DMS 273 (cell line): ENCODE measurements around the gene ZNF573.

Experiments used
- DNase-seq: peaks from one replicate; lab custom pipeline; 2025; ENCODE audit not compliant: unreplicated experiment; lab: John Stamatoyannopoulos, UW

Gene ZNF573

DNA sequence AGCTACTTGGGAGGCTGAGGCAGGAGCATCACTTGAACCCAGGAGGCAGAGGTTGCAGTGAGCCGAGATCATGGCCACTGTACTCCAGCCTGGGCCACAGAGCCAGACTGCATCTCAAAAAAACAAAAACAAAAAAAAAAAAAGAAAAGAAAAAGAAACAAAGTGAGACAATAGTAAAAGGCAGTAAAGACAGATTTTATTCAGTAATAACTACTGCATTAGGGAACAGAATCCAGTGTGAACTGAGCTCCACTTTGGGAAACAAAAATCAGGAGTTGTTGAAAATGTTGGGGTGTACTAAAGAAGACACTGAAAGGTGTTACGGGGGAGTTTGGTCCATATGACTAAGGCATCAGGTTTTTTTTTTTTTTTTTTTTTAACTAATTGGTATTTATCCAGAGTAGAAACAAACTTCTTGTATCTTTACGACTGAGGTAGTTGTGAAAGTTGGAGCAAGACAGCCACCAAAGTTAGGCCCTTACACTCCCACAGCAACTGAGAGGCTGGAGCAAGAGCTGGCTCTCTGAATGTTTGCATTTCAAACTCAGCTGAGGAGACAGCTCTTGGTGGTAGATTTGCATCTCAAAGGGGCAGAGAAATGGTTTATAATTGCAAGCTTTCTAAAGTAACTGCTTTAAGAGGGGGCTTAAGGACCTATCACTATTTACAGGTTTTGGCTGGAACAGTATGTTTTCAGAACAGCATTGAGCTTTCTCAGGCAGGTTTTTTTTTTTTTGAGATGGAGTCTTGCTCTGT lies 84.1 kb downstream of the ZNF573 start:
- no peak for DNase-seq

DNA sequence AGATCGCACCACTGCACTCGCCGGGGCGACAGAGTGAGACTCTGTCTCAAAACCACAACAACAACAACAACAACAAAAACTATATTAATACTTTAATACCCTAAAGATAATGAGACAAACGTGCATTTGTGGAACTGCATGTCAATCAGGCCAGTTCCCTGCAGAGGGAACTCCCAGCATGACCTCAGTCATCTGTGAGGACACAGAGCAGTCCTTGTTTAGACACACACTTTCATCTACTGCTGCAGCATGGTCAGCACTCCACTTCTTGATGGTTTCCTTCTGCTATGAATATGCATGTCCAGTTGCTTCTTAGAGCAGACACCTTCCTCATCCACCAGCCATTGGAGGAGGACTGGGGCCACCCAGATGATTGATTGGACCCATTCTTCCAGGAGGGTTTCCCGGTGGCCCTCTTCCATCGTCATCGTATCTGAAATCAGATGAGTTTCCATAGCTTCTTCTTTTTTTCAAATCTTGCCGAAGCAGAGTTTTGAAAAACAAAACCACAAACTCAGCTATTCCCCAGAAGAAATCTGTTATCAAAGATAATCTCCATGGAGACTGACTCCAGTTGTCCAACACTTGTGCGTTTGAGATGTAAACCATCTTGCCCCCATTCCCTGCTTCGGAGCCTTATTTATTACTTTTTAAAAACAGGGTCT lies 86.3 kb downstream of the ZNF573 start:
- DNase-seq: no peak

DNA sequence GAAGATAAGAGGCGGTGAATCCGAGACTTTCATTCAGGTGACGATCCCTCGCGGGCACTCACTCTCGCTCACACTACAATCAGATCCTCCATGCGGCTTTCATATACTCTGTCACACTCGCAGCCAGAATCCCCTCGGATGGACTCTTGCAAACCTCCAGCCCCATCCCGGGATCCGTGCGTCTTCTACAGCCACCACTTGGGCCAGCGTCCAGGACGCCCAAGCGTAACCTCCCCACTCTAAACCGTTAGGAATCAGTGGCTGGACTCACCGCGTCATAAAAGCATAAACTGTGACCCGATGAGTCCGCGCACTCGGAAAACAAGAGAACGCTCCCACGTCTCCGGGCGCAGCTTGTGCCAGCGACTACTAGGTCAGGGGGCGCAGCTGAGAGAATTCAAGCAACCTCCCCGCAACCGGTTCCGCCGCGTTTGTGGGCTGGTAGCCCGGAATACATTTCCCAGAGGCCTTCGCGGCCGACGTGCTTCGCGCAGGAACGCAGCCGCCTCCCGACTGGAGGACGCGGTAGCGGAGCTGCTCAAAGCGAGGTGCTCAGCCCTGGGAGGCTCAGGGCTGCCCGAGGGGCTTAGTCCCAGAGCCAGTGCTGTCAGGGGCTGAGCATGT lies 87.4 kb downstream of the ZNF573 start:
- DNase-seq: peak; percentile 89
